Neural cell (in vitro differentiated cells): ENCODE measurements around the gene LRIG1. TPM values are rescaled to one million over a fixed set of nuclear protein-coding genes. Genes with fewer than 3 reads are reported as not detected.

Experiments
- H2AFZ ChIP-seq: fragments of 200-600, 300-800 bp; sonication (generic), shearing (Covaris generic); 2 replicates; pipeline ENCODE4 v1.6.0; 2014; ENCODE audit warnings: low read depth, mild to moderate bottlenecking, antibody characterized with exemption, low read length, moderate library complexity
- H3F3A ChIP-seq: fragments of 200-600 bp; shearing (Covaris generic); 2 replicates; pipeline ENCODE4 v1.6.1; 2016; ENCODE audit warnings: mild to moderate bottlenecking, moderate library complexity, mixed read lengths, antibody characterized with exemption, low read length; ENCODE audit not compliant: insufficient read depth, poor library complexity, severe bottlenecking
- H3K27ac ChIP-seq: fragments of 200-600, 300-800 bp; sonication (generic), shearing (Covaris generic); 2 replicates; pipeline ENCODE4 v1.5.1; 2014; ENCODE audit warnings: mild to moderate bottlenecking, low read length, moderate library complexity
- H3K27me3 ChIP-seq: fragments of 300-800, 200-600 bp; sonication (generic), shearing (Covaris generic); 2 replicates; pipeline ENCODE4 v1.6.0; 2014; ENCODE audit warnings: mild to moderate bottlenecking, low read depth, low read length, moderate library complexity; ENCODE audit not compliant: insufficient read depth
- H3K36me3 ChIP-seq: fragments of 300-800, 200-600 bp; sonication (generic), shearing (Covaris generic); 2 replicates; pipeline ENCODE4 v1.5.1; 2014; ENCODE audit warnings: mild to moderate bottlenecking, antibody characterized with exemption, low read length, moderate library complexity; ENCODE audit not compliant: insufficient read depth
- H3K4me2 ChIP-seq: fragments of 300-800, 200-600 bp; sonication (generic), shearing (Covaris generic); 2 replicates; pipeline ENCODE4 v1.6.0; 2014; ENCODE audit warnings: mild to moderate bottlenecking, low read length
- H3K4me3 ChIP-seq: fragments of 300-800, 200-600 bp; sonication (generic), shearing (Covaris generic); 2 replicates; pipeline ENCODE4 v1.5.1; 2014; ENCODE audit warnings: mild to moderate bottlenecking, low read length, moderate library complexity
- H3K79me2 ChIP-seq: fragments of 200-600 bp; shearing (Covaris generic); replicated peaks from 2 replicates; pipeline ENCODE4 v1.6.0; 2014; ENCODE audit warnings: mild to moderate bottlenecking, low read length, moderate library complexity; ENCODE audit not compliant: insufficient read depth
- H3K9ac ChIP-seq: fragments of 300-800, 200-600 bp; sonication (generic), shearing (Covaris generic); 2 replicates; pipeline ENCODE4 v1.6.1; 2016; ENCODE audit warnings: mild to moderate bottlenecking, low read length, mixed read lengths
- H3K9me2 ChIP-seq: fragments of 200-600 bp; shearing (Covaris generic); 2 replicates; pipeline ENCODE4 v1.6.1; 2016; ENCODE audit warnings: mild to moderate bottlenecking, low read length, mixed read lengths; ENCODE audit not compliant: insufficient read depth
- H3K9me3 ChIP-seq: fragments of 200-600, 300-800 bp; sonication (generic), shearing (Covaris generic); 2 replicates; pipeline ENCODE4 v1.6.1; 2016; ENCODE audit warnings: mild to moderate bottlenecking, mixed run types, low read length, moderate library complexity, mixed read lengths
- H4K20me1 ChIP-seq: fragments of 200-600 bp; shearing (Covaris generic); 2 replicates; pipeline ENCODE4 v1.6.1; 2016; ENCODE audit warnings: mild to moderate bottlenecking, mixed run types; ENCODE audit not compliant: insufficient read depth
- CTCF ChIP-seq: fragments of 450-650 bp; IDR thresholded peaks from 2 replicates; pipeline ENCODE4 v1.5.1; 2014; ENCODE audit warnings: antibody characterized with exemption, mild to moderate bottlenecking, moderate library complexity; ENCODE audit not compliant: poor library complexity, severe bottlenecking
- EP300 ChIP-seq: fragments of 450-650 bp; conservative IDR thresholded peaks from 2 replicates; pipeline ENCODE4 v1.6.1; 2014; ENCODE audit warnings: antibody characterized with exemption, mild to moderate bottlenecking, moderate library complexity; ENCODE audit not compliant: poor library complexity, severe bottlenecking
- EZH2 ChIP-seq: fragments of 200-600, 300-800 bp; shearing (Covaris generic), sonication (generic); IDR thresholded peaks from 2 replicates; pipeline ENCODE4 v1.6.1; 2014; ENCODE audit warnings: antibody characterized with exemption, low read length, borderline replicate concordance, mild to moderate bottlenecking; ENCODE audit not compliant: insufficient read depth, poor library complexity, severe bottlenecking
- MXI1 ChIP-seq: fragments of 450-650 bp; conservative IDR thresholded peaks from 2 replicates; pipeline ENCODE4 v1.6.1; 2014; ENCODE audit warnings: antibody characterized with exemption, mild to moderate bottlenecking; ENCODE audit not compliant: poor library complexity, severe bottlenecking
- POLR2AphosphoS5 ChIP-seq: IDR thresholded peaks from 2 replicates; pipeline ENCODE4 v1.6.1; 2012
- RAD21 ChIP-seq: fragments of 450-650 bp; conservative IDR thresholded peaks from 2 replicates; pipeline ENCODE4 v1.6.1; 2014; ENCODE audit warnings: antibody characterized with exemption, mild to moderate bottlenecking, moderate library complexity
- REST ChIP-seq: IDR thresholded peaks from 2 replicates; pipeline ENCODE4 v1.6.1; 2012; ENCODE audit warnings: borderline replicate concordance
- SMC3 ChIP-seq: fragments of 450-650 bp; conservative IDR thresholded peaks from 2 replicates; pipeline ENCODE4 v1.6.1; 2014; ENCODE audit warnings: antibody characterized with exemption, mild to moderate bottlenecking, moderate library complexity; ENCODE audit not compliant: poor library complexity
- TAF1 ChIP-seq: IDR thresholded peaks from 2 replicates; pipeline ENCODE4 v1.6.1; 2012; ENCODE audit warnings: low read depth
- polyA plus RNA-seq: library from polyadenylated mRNA; depleted of rRNA; stranded (reverse); fragments of >200 nt; gene quantifications from 2 replicates; pipeline ENCODE4 v1.2.3, GENCODE V29; 2014

Gene LRIG1
- polyA plus RNA-seq, 1 donor from 2014 or later = 7.1 TPM

DNA sequence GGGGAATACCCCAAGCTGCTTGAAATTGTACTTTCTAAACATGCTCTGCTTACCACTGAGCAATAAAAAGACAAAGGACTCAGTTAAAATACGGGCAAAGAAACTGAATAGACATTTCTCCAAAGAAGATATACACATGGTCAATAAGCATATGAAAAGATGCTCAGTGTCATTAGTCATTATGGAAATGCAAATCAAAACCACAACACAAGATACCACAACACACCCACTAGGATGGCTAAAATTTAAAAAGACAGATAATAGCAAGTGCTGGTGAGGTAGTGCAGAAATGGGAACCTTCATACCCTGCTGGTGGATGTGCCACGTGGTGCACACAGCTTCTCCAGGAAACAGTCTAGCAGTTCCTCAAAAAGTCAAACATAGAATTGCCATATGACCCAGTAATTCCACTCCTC lies 21.3 kb downstream of the LRIG1 start:
- TF ChIP-seq TAF1 = no peak
- TF ChIP-seq RAD21 = no peak
- no peak for TF ChIP-seq REST
- no peak for TF ChIP-seq MXI1
- no peak for TF ChIP-seq CTCF
- TF ChIP-seq SMC3 = no peak
- TF ChIP-seq EP300 = no peak
- TF ChIP-seq EZH2 = no peak
- no peak for TF ChIP-seq POLR2AphosphoS5
- peak overlapping the region; percentile 37 for H3K27ac ChIP-seq
- no peak overlapping the region for H3K9ac ChIP-seq
- H3K27me3 ChIP-seq = no peaks in the 10 kb centered on the region
- H4K20me1 ChIP-seq = no peaks in the 10 kb centered on the region
- no peak overlapping the region for H3K4me2 ChIP-seq
- H2AFZ ChIP-seq = no peak overlapping the region
- no peaks in the 10 kb centered on the region for H3K36me3 ChIP-seq
- no peaks in the 10 kb centered on the region for H3K9me3 ChIP-seq
- H3K79me2 ChIP-seq = peaks cover 61% of the 10 kb centered on the region
- no peaks in the 10 kb centered on the region for H3F3A ChIP-seq
- peak overlapping the region; percentile 6 for H3K4me3 ChIP-seq
- H3K9me2 ChIP-seq = no peaks in the 10 kb centered on the region

DNA sequence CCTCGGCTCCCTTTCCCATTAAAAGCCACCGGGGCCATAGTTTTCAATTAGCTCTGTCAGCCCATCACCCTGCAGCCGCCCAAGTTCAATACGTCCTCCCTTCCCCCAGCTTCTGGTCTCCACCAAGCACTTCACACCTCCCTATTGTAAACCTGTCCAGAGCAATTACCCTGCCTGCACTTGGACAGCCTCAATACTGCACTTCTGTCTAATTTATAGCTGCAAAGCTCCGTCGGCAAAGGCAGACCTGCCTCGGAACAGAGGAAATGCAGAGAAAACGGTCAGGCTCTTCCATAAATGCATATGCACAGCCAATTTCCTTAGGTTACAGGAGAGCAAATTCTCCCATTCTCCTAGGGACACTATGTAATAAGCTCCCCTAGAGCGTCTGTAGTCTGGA lies 21.9 kb downstream of the LRIG1 start:
- TF ChIP-seq EP300 (peak; percentile 50), RAD21 (peak; percentile 9), REST (no peak), TAF1 (no peak), SMC3 (no peak)
- no peaks in the 10 kb centered on the region for H3K27me3 ChIP-seq
- no peak overlapping the region for H3K9ac ChIP-seq
- H3K9me3 ChIP-seq = no peaks in the 10 kb centered on the region
- H3K27ac ChIP-seq = peak overlapping the region; percentile 37
- peaks cover 62% of the 10 kb centered on the region for H3K79me2 ChIP-seq
- no peak overlapping the region for H2AFZ ChIP-seq
- H3K36me3 ChIP-seq = no peaks in the 10 kb centered on the region
- H3K9me2 ChIP-seq = no peaks in the 10 kb centered on the region
- no peak overlapping the region for H3K4me2 ChIP-seq
- H3F3A ChIP-seq = no peaks in the 10 kb centered on the region
- H3K4me3 ChIP-seq = peak overlapping the region; percentile 6
- H4K20me1 ChIP-seq = no peaks in the 10 kb centered on the region
